GM12892 (cell line): ENCODE data around the gene ADGRF1.

Experiments used
- POLR2A ChIP-seq: IDR thresholded peaks from 2 replicates; pipeline ENCODE4 v1.6.1; 2011; ENCODE audit warnings: low read depth, low read length, control low read depth
- POLR2AphosphoS5 ChIP-seq: IDR thresholded peaks from 2 replicates; pipeline ENCODE4 v1.6.1; 2011; ENCODE audit warnings: low read depth, low read length, control low read depth

GRCh38 chr6:46964716-46965519, 77.2 kb downstream of the ADGRF1 start:
- TF ChIP-seq POLR2A (no peak), POLR2AphosphoS5 (no peak)
